Kidney (tissue), 14 donors: Measurements from ENCODE around the gene CYP3A5. TPM values are rescaled to one million over a fixed set of nuclear protein-coding genes. Genes with fewer than 3 reads are reported as not detected.

ENCODE experiments used
- DNase-seq, 5 donors: peaks; one replicate each; pipeline ENCODE4 v3.0.0-alpha.2; 2013 to 2020
- FAIRE-seq: peaks from 2 replicates; lab custom pipeline; 2012; peaks lifted over from hg19 to GRCh38; lab: Jason Lieb, UNC
- H3K27ac ChIP-seq, 2 donors: one replicate each; pipeline ENCODE4 v1.7.0; 2013; ENCODE audit warnings: low read depth in 2 of 2, low read length in 2 of 2, inconsistent platforms in 1 of 2
- H3K27me3 ChIP-seq: one replicate; pipeline ENCODE4 v1.7.1; 2013; ENCODE audit warnings: low read length, inconsistent platforms; ENCODE audit not compliant: control insufficient read depth, insufficient read depth
- H3K36me3 ChIP-seq, 3 donors: one replicate each; pipeline versions ENCODE4 v1.7.0 to v1.7.1; 2013; ENCODE audit warnings: low read length in 3 of 3, control low read depth in 1 of 3, inconsistent platforms in 1 of 3; ENCODE audit not compliant: insufficient read depth in 3 of 3, control insufficient read depth in 2 of 3
- H3K4me1 ChIP-seq, 3 donors: one replicate each; pipeline versions ENCODE4 v1.7.0 to v1.7.1; 2013; ENCODE audit warnings: low read length in 3 of 3, inconsistent platforms in 1 of 3, low read depth in 1 of 3; ENCODE audit not compliant: control insufficient read depth in 2 of 3, insufficient read depth in 2 of 3
- H3K4me3 ChIP-seq, 3 donors: one replicate each; pipeline versions ENCODE4 v1.7.0 to v1.8.1; 2013; ENCODE audit warnings: low read length in 3 of 3, control low read depth in 1 of 3, inconsistent platforms in 1 of 3
- H3K9ac ChIP-seq, 3 donors: one replicate each; pipeline versions ENCODE4 v1.7.0 to v1.7.1; 2013; ENCODE audit warnings: low read length in 3 of 3, control low read depth in 1 of 3, inconsistent platforms in 1 of 3
- H3K9me3 ChIP-seq, 3 donors: one replicate each; pipeline versions ENCODE4 v1.7.0 to v1.7.1; 2013; ENCODE audit warnings: low read length in 3 of 3, control low read depth in 1 of 3, inconsistent platforms in 1 of 3; ENCODE audit not compliant: control insufficient read depth in 2 of 3, insufficient read depth in 1 of 3
- CTCF ChIP-seq: IDR thresholded peaks from 3 replicates; pipeline ENCODE4 v1.5.1; 2012; ENCODE audit warnings: mild to moderate bottlenecking, moderate library complexity, borderline replicate concordance; ENCODE audit not compliant: insufficient read depth; ENCODE audit errors: extremely low read depth
- intact Hi-C: fragments of 100-400 bp; cut with DNase I; formaldehyde crosslinking; loops from one replicate; pipeline ENCODE4 v1.11.1; 2022
- polyA plus RNA-seq: library from polyadenylated mRNA; stranded (reverse); fragments of 350-450 nt; fragmentation: Illumina TruSeq; extraction: RNeasy Lipid Tissue Mini Kit (QIAGEN cat#74804); gene quantifications from one replicate; pipeline ENCODE4 v1.2.3, GENCODE V29; 2014; ENCODE audit warnings: low read depth, low replicate concordance; ENCODE audit not compliant: insufficient read depth
- total RNA-seq: library from RNA; stranded (reverse); fragmentation: NEBNext Ultra II Directional; extraction: Animal tissue kit (Norgen Biotek cat#: 25700); gene quantifications from one replicate; pipeline ENCODE4 v1.2.1, GENCODE V29; 2021
- donor health status: control.
- donor health status: control.
- donor health status: control.
- donor health status: control.
- donor health status: control.
- donor health status: DM: yes; HTN: yes; CAD: no.
- donor health status: Normal renal cell carcinoma (clear cell type).

The CYP3A5 gene
- total and polyA plus RNA-seq, 2 donors from 2014 or later: 7.6 to 13.5 TPM

GRCh38 chr7:99625961-99626360 lies 53.8 kb downstream of the CYP3A5 start:
- peaks cover 9 to 67% (median 58%) of the 10 kb centered on the region in 3 donors for H3K36me3 ChIP-seq
- DNase-seq: no peak

GRCh38 chr7:99625321-99625720 lies 54.5 kb downstream of the CYP3A5 start:
- FAIRE-seq: no peak
- H3K4me1 ChIP-seq: no peaks in the 10 kb centered on the region
- H3K9me3 ChIP-seq: no peaks in the 10 kb centered on the region
- H3K9ac ChIP-seq: no peak overlapping the region
- intact Hi-C loops: no loop called here
- no peak for DNase-seq
- H3K27me3 ChIP-seq: no peaks in the 10 kb centered on the region
- TF ChIP-seq CTCF: no peak
- H3K27ac ChIP-seq: no peak overlapping the region
- H3K4me3 ChIP-seq: no peak overlapping the region
- H3K36me3 ChIP-seq: peaks cover 9 to 70% (median 58%) of the 10 kb centered on the region in 3 donors

More at GRCh38 chr7:99625961-99626360, 53.8 kb downstream of the CYP3A5 start:
- TF ChIP-seq CTCF: no peak
- no peak for FAIRE-seq
- Histone ChIP-seq H3K4me1 (no peaks in the 10 kb centered on the region), H3K27me3 (no peaks in the 10 kb centered on the region), H3K4me3 (no peak overlapping the region), H3K9me3 (no peaks in the 10 kb centered on the region), H3K27ac (no peak overlapping the region), H3K9ac (no peak overlapping the region)
- intact Hi-C loops: no loop called here

GRCh38 chr7:99624484-99624883 lies 55.3 kb downstream of the CYP3A5 start:
- H3K27ac ChIP-seq: no peak overlapping the region
- DNase-seq: no peak
- no peaks in the 10 kb centered on the region for H3K4me1 ChIP-seq
- H3K36me3 ChIP-seq: peaks cover 9 to 74% (median 59%) of the 10 kb centered on the region in 3 donors
- no peak for TF ChIP-seq CTCF
- H3K4me3 ChIP-seq: no peak overlapping the region
- H3K27me3 ChIP-seq: no peaks in the 10 kb centered on the region
- H3K9me3 ChIP-seq: no peaks in the 10 kb centered on the region
- no peak overlapping the region for H3K9ac ChIP-seq
- FAIRE-seq: no peak
- intact Hi-C loops: no loop called here
